ENCODE results near the gene DDX39A.
"Not testable (repeated sequence)": the region's sequence is repeated elsewhere in the genome, so short reads cannot be mapped to it uniquely, and the experiment has no call there.

The DDX39A gene

GRCh38 chr19:14407605-14408484 is 11.3 kb downstream of the DDX39A start:
- no peak for DNase-seq

- no peak for DNase-seq
Measured at GRCh38 chr19:14406645-14407401, 12.3 kb downstream of the DDX39A start.

GRCh38 chr19:14405758-14406644 is 13.1 kb downstream of the DDX39A start:
- peak; percentile 64 for DNase-seq

GRCh38 chr19:14405380-14405757 is 13.8 kb downstream of the DDX39A start:
- DNase-seq: no peak

- no peak for DNase-seq
Measured at GRCh38 chr19:14404312-14404711, 14.8 kb downstream of the DDX39A start.

- DNase-seq: not testable (repeated sequence)
Measured at GRCh38 chr19:14403145-14403930, 15.8 kb downstream of the DDX39A start.

- no peak for DNase-seq
Measured at GRCh38 chr19:14402332-14403144, 16.6 kb downstream of the DDX39A start.

GRCh38 chr19:14401468-14402195 is 17.5 kb downstream of the DDX39A start:
- DNase-seq: no peak

GRCh38 chr19:14400951-14401431 is 18.1 kb downstream of the DDX39A start:
- no peak for DNase-seq

GRCh38 chr19:14397168-14397567 is 22.0 kb downstream of the DDX39A start:
- DNase-seq: not testable (repeated sequence)

- DNase-seq: not testable (repeated sequence)
Measured at GRCh38 chr19:14396730-14397129, 22.4 kb downstream of the DDX39A start.

- DNase-seq: no peak
Measured at GRCh38 chr19:14395710-14396336, 23.3 kb downstream of the DDX39A start.

GRCh38 chr19:14395262-14395661 is 23.9 kb downstream of the DDX39A start:
- DNase-seq: no peak

GRCh38 chr19:14394167-14394566 is 25.0 kb downstream of the DDX39A start:
- no peak for DNase-seq

GRCh38 chr19:14393329-14393728 is 25.8 kb downstream of the DDX39A start:
- DNase-seq: no peak

- no peak for DNase-seq
Measured at GRCh38 chr19:14391156-14391821, 27.9 kb downstream of the DDX39A start.

GRCh38 chr19:14390548-14390947 is 28.6 kb downstream of the DDX39A start:
- DNase-seq: no peak

- no peak for DNase-seq
Measured at GRCh38 chr19:14385492-14385891, 33.6 kb downstream of the DDX39A start.

All from NCI-H1436 treated with DMSO at 0.1 percent for 48 hours (cell line).